ENCODE measurements around the gene SUPT20H.
"Not testable (repeated sequence)": the region's sequence is repeated elsewhere in the genome, so short reads cannot be mapped to it uniquely, and the experiment has no call there.

Gene SUPT20H

GRCh38 chr13:37087486-37087885 lies 28.0 kb upstream of the SUPT20H start:
- Mint-ChIP-seq H3K27me3 (peaks cover 5% of the 10 kb centered on the region), H3K27ac (no peak overlapping the region), H3K9me3 (ENCODE audit: low read depth) (no peaks in the 10 kb centered on the region), H3K4me3 (no peak overlapping the region), H3K36me3 (no peaks in the 10 kb centered on the region), H3K4me1 (ENCODE audit: low read depth) (no peaks in the 10 kb centered on the region)

- peaks cover 5% of the 10 kb centered on the region for H3K27me3 Mint-ChIP-seq
- no peaks in the 10 kb centered on the region for H3K9me3 Mint-ChIP-seq (ENCODE audit: low read depth)
- H3K4me1 Mint-ChIP-seq (ENCODE audit: low read depth) = no peaks in the 10 kb centered on the region
- no peak overlapping the region for H3K27ac Mint-ChIP-seq
- H3K36me3 Mint-ChIP-seq = no peaks in the 10 kb centered on the region
- H3K4me3 Mint-ChIP-seq = no peak overlapping the region
Measured at GRCh38 chr13:37085606-37086005, 26.1 kb upstream of the SUPT20H start.

GRCh38 chr13:37076818-37077217 lies 17.3 kb upstream of the SUPT20H start:
- Mint-ChIP-seq H3K36me3 (no peaks in the 10 kb centered on the region), H3K27ac (no peak overlapping the region), H3K4me1 (ENCODE audit: low read depth) (no peaks in the 10 kb centered on the region), H3K27me3 (no peaks in the 10 kb centered on the region), H3K4me3 (no peak overlapping the region), H3K9me3 (ENCODE audit: low read depth) (no peaks in the 10 kb centered on the region)

- Mint-ChIP-seq H3K4me3 (no peak overlapping the region), H3K27ac (no peak overlapping the region), H3K36me3 (no peaks in the 10 kb centered on the region), H3K27me3 (no peaks in the 10 kb centered on the region), H3K4me1 (ENCODE audit: low read depth) (no peaks in the 10 kb centered on the region), H3K9me3 (ENCODE audit: low read depth) (no peaks in the 10 kb centered on the region)
Measured at GRCh38 chr13:37075164-37075563, 15.7 kb upstream of the SUPT20H start.

GRCh38 chr13:37074703-37075102 lies 15.2 kb upstream of the SUPT20H start:
- Mint-ChIP-seq H3K27me3 (no peaks in the 10 kb centered on the region), H3K27ac (no peak overlapping the region), H3K4me1 (ENCODE audit: low read depth) (no peaks in the 10 kb centered on the region), H3K4me3 (no peak overlapping the region), H3K36me3 (no peaks in the 10 kb centered on the region), H3K9me3 (ENCODE audit: low read depth) (no peaks in the 10 kb centered on the region)

- no peaks in the 10 kb centered on the region for H3K27me3 Mint-ChIP-seq
- H3K4me3 Mint-ChIP-seq = no peak overlapping the region
Measured at GRCh38 chr13:37072024-37072423, 12.5 kb upstream of the SUPT20H start.

GRCh38 chr13:37070956-37071355 lies 11.5 kb upstream of the SUPT20H start:
- H3K4me1 Mint-ChIP-seq (ENCODE audit: low read depth) = no peaks in the 10 kb centered on the region
- H3K27ac Mint-ChIP-seq = no peak overlapping the region
- H3K36me3 Mint-ChIP-seq = no peaks in the 10 kb centered on the region
- no peaks in the 10 kb centered on the region for H3K9me3 Mint-ChIP-seq (ENCODE audit: low read depth)
- H3K27me3 Mint-ChIP-seq = no peaks in the 10 kb centered on the region
- no peak overlapping the region for H3K4me3 Mint-ChIP-seq

More at GRCh38 chr13:37072024-37072423, 12.5 kb upstream of the SUPT20H start:
- H3K9me3 Mint-ChIP-seq (ENCODE audit: low read depth) = no peaks in the 10 kb centered on the region
- H3K36me3 Mint-ChIP-seq = no peaks in the 10 kb centered on the region
- no peaks in the 10 kb centered on the region for H3K4me1 Mint-ChIP-seq (ENCODE audit: low read depth)
- H3K27ac Mint-ChIP-seq = no peak overlapping the region

- no peak overlapping the region for H3K27ac Mint-ChIP-seq
- no peaks in the 10 kb centered on the region for H3K36me3 Mint-ChIP-seq
- no peaks in the 10 kb centered on the region for H3K4me1 Mint-ChIP-seq (ENCODE audit: low read depth)
- H3K4me3 Mint-ChIP-seq = no peak overlapping the region
- H3K27me3 Mint-ChIP-seq = no peaks in the 10 kb centered on the region
- H3K9me3 Mint-ChIP-seq (ENCODE audit: low read depth) = no peaks in the 10 kb centered on the region
Measured at GRCh38 chr13:37070145-37070695, 10.7 kb upstream of the SUPT20H start.

GRCh38 chr13:37069597-37070103 lies 10.2 kb upstream of the SUPT20H start:
- Mint-ChIP-seq H3K4me1 (ENCODE audit: low read depth) (no peaks in the 10 kb centered on the region), H3K9me3 (ENCODE audit: low read depth) (no peaks in the 10 kb centered on the region), H3K27me3 (no peaks in the 10 kb centered on the region), H3K27ac (no peak overlapping the region), H3K4me3 (no peak overlapping the region), H3K36me3 (no peaks in the 10 kb centered on the region)

GRCh38 chr13:37068962-37069361 lies 9.5 kb upstream of the SUPT20H start:
- Mint-ChIP-seq H3K27me3 (no peaks in the 10 kb centered on the region), H3K4me3 (no peak overlapping the region), H3K36me3 (no peaks in the 10 kb centered on the region), H3K27ac (no peak overlapping the region), H3K4me1 (ENCODE audit: low read depth) (no peaks in the 10 kb centered on the region), H3K9me3 (ENCODE audit: low read depth) (no peaks in the 10 kb centered on the region)

- no peaks in the 10 kb centered on the region for H3K4me1 Mint-ChIP-seq (ENCODE audit: low read depth)
- no peaks in the 10 kb centered on the region for H3K9me3 Mint-ChIP-seq (ENCODE audit: low read depth)
- H3K27ac Mint-ChIP-seq = no peak overlapping the region
- no peaks in the 10 kb centered on the region for H3K27me3 Mint-ChIP-seq
- H3K4me3 Mint-ChIP-seq = no peak overlapping the region
- no peaks in the 10 kb centered on the region for H3K36me3 Mint-ChIP-seq
Measured at GRCh38 chr13:37067874-37068273, 8.4 kb upstream of the SUPT20H start.

GRCh38 chr13:37065890-37066526 lies 6.5 kb upstream of the SUPT20H start:
- Mint-ChIP-seq H3K36me3 (no peaks in the 10 kb centered on the region), H3K4me1 (ENCODE audit: low read depth) (no peaks in the 10 kb centered on the region), H3K27me3 (no peaks in the 10 kb centered on the region), H3K27ac (no peak overlapping the region), H3K9me3 (ENCODE audit: low read depth) (no peaks in the 10 kb centered on the region), H3K4me3 (no peak overlapping the region)

GRCh38 chr13:37059848-37060192 lies 332 bp upstream of the SUPT20H start:
- H3K9me3 Mint-ChIP-seq (ENCODE audit: low read depth) = no peaks in the 10 kb centered on the region
- no peaks in the 10 kb centered on the region for H3K27me3 Mint-ChIP-seq
- peaks cover 5% of the 10 kb centered on the region for H3K36me3 Mint-ChIP-seq
- H3K4me3 Mint-ChIP-seq = peak overlapping the region; percentile 98
- H3K27ac Mint-ChIP-seq = peak overlapping the region; percentile 97
- H3K4me1 Mint-ChIP-seq (ENCODE audit: low read depth) = peaks cover 30% of the 10 kb centered on the region

GRCh38 chr13:37056228-37056627 lies 3.3 kb downstream of the SUPT20H start:
- peaks cover 58% of the 10 kb centered on the region for H3K4me1 Mint-ChIP-seq (ENCODE audit: low read depth)
- not testable (repeated sequence) for H3K27me3 Mint-ChIP-seq; H3K9me3 Mint-ChIP-seq (ENCODE audit: low read depth)
- H3K27ac Mint-ChIP-seq = peak overlapping the region; percentile 3
- peaks cover 15% of the 10 kb centered on the region for H3K36me3 Mint-ChIP-seq
- peak overlapping the region; percentile 47 for H3K4me3 Mint-ChIP-seq

- H3K4me1 Mint-ChIP-seq (ENCODE audit: low read depth) = peaks cover 48% of the 10 kb centered on the region
- H3K36me3 Mint-ChIP-seq = peaks cover 15% of the 10 kb centered on the region
- H3K27me3 Mint-ChIP-seq; H3K9me3 Mint-ChIP-seq (ENCODE audit: low read depth); H3K27ac Mint-ChIP-seq; H3K4me3 Mint-ChIP-seq: not testable (repeated sequence)
Measured at GRCh38 chr13:37053111-37053510, 6.4 kb downstream of the SUPT20H start.

- H3K4me3 Mint-ChIP-seq = no peak overlapping the region
- H3K27ac Mint-ChIP-seq = no peak overlapping the region
- H3K4me1 Mint-ChIP-seq (ENCODE audit: low read depth) = peaks cover 40% of the 10 kb centered on the region
- peaks cover 13% of the 10 kb centered on the region for H3K36me3 Mint-ChIP-seq
- H3K27me3 Mint-ChIP-seq = no peaks in the 10 kb centered on the region
- no peaks in the 10 kb centered on the region for H3K9me3 Mint-ChIP-seq (ENCODE audit: low read depth)
Measured at GRCh38 chr13:37049810-37050209, 9.7 kb downstream of the SUPT20H start.

Data from activated naive CD8-positive, alpha-beta T cell (primary cell).